Measurements from ENCODE around the gene SLC2A4RG. TPM values are rescaled to one million over a fixed set of nuclear protein-coding genes. Genes with fewer than 3 reads are reported as not detected.

The SLC2A4RG gene
- total and polyA plus RNA-seq, 2 of the 13 experiments (the other 11 are each of a cell fraction or from before 2014, with no cell fraction given): 91.4 to 95.9 TPM

DNA sequence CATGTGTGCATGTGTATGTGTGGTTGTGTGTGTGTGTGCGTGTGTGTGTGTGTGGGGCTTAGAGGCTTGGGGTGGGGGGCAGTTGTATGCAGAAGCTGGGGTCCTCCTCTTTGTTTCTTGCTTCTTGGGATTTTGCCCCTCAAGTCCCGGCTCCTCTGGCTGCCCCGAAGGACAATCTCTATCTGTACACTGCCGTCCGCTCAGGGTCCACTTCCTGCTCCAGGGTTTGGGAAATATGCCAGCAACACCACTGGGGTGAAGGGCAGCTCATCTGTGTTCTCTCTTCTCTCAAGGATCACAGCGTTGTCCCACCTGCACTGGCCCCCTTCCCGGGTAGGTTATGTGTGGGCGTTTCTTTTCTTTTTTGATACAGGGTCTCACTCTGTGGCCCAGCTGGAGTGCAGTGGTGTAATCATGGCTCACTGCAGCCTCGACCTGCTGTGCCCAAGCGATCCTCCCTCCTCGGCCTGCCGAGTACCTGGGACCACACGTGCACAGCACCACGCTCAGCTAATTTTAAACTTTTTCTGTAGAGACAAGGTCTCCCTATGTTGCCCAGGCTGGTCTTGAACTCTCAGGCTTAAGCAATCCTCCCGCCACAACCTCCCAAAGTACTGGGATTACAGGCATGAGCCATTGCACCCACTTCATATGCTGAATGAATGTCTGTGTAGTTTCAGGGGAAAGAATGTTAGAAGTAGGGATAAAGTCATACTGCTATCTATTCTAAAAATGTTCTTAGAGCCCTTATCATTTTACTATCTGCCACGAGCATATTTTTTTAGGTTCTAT lies 25.7 kb downstream of the SLC2A4RG start (continued):
- TF ChIP-seq, protein P1, sequence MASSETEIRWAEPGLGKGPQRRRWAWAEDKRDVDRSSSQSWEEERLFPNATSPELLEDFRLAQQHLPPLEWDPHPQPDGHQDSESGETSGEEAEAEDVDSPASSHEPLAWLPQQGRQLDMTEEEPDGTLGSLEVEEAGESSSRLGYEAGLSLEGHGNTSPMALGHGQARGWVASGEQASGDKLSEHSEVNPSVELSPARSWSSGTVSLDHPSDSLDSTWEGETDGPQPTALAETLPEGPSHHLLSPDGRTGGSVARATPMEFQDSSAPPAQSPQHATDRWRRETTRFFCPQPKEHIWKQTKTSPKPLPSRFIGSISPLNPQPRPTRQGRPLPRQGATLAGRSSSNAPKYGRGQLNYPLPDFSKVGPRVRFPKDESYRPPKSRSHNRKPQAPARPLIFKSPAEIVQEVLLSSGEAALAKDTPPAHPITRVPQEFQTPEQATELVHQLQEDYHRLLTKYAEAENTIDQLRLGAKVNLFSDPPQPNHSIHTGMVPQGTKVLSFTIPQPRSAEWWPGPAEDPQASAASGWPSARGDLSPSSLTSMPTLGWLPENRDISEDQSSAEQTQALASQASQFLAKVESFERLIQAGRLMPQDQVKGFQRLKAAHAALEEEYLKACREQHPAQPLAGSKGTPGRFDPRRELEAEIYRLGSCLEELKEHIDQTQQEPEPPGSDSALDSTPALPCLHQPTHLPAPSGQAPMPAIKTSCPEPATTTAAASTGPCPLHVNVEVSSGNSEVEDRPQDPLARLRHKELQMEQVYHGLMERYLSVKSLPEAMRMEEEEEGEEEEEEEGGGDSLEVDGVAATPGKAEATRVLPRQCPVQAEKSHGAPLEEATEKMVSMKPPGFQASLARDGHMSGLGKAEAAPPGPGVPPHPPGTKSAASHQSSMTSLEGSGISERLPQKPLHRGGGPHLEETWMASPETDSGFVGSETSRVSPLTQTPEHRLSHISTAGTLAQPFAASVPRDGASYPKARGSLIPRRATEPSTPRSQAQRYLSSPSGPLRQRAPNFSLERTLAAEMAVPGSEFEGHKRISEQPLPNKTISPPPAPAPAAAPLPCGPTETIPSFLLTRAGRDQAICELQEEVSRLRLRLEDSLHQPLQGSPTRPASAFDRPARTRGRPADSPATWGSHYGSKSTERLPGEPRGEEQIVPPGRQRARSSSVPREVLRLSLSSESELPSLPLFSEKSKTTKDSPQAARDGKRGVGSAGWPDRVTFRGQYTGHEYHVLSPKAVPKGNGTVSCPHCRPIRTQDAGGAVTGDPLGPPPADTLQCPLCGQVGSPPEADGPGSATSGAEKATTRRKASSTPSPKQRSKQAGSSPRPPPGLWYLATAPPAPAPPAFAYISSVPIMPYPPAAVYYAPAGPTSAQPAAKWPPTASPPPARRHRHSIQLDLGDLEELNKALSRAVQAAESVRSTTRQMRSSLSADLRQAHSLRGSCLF (CRISPR knock-in tag; IDR thresholded peaks at IDR 0.05; ENCODE audit: borderline replicate concordance): no peak
- TF ChIP-seq ZNF605 (CRISPR knock-in tag; IDR thresholded peaks at IDR 0.05) (no peak), ESRRA (CRISPR knock-in tag; IDR thresholded peaks at IDR 0.05; ENCODE audit: low read depth) (peak; percentile 50; the same call in 1 of the 2 replicates), NCOA1 (CRISPR knock-in tag; IDR thresholded peaks at IDR 0.05) (no peak), ZNF3 (CRISPR knock-in tag; IDR thresholded peaks at IDR 0.05) (no peak), TCF7L2 (IDR thresholded peaks at IDR 0.05; ENCODE audit: low read depth, low read length) (no peak), KDM2A (CRISPR knock-in tag; IDR thresholded peaks at IDR 0.05; ENCODE audit: borderline replicate concordance, low read depth) (peak; percentile 48; the same call in 1 of the 2 replicates), KLF9 (CRISPR knock-in tag; IDR thresholded peaks at IDR 0.05; ENCODE audit: low read depth) (no peak), IRX3 (CRISPR knock-in tag; IDR thresholded peaks at IDR 0.05; ENCODE audit: borderline replicate concordance, low read depth) (no peak), NFIB (CRISPR knock-in tag; IDR thresholded peaks at IDR 0.05; ENCODE audit: borderline replicate concordance) (no peak), ZNF768 (CRISPR knock-in tag; IDR thresholded peaks at IDR 0.05) (no peak; the same call in 1 of the 2 replicates), THAP11 (CRISPR knock-in tag; IDR thresholded peaks at IDR 0.05) (no peak), NR2C2 (CRISPR knock-in tag; IDR thresholded peaks at IDR 0.05; ENCODE audit: borderline replicate concordance) (no peak; the same call in 1 of the 2 replicates), ZNF17 (CRISPR knock-in tag; IDR thresholded peaks at IDR 0.05) (no peak), SP4 (CRISPR knock-in tag; IDR thresholded peaks at IDR 0.05) (no peak), GLI4 (CRISPR knock-in tag; IDR thresholded peaks at IDR 0.05; ENCODE audit: borderline replicate concordance) (no peak)
- TF ChIP-seq, protein P2, sequence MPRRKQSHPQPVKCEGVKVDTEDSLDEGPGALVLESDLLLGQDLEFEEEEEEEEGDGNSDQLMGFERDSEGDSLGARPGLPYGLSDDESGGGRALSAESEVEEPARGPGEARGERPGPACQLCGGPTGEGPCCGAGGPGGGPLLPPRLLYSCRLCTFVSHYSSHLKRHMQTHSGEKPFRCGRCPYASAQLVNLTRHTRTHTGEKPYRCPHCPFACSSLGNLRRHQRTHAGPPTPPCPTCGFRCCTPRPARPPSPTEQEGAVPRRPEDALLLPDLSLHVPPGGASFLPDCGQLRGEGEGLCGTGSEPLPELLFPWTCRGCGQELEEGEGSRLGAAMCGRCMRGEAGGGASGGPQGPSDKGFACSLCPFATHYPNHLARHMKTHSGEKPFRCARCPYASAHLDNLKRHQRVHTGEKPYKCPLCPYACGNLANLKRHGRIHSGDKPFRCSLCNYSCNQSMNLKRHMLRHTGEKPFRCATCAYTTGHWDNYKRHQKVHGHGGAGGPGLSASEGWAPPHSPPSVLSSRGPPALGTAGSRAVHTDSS (CRISPR knock-in tag; conservative IDR thresholded peaks at IDR 0.05): no peak
- TF ChIP-seq, protein P3, sequence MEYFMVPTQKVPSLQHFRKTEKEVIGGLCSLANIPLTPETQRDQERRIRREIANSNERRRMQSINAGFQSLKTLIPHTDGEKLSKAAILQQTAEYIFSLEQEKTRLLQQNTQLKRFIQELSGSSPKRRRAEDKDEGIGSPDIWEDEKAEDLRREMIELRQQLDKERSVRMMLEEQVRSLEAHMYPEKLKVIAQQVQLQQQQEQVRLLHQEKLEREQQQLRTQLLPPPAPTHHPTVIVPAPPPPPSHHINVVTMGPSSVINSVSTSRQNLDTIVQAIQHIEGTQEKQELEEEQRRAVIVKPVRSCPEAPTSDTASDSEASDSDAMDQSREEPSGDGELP (IDR thresholded peaks at IDR 0.05; ENCODE audit: borderline replicate concordance, low read depth): peak; percentile 59; the same call in 1 of the 2 replicates
- TF ChIP-seq, protein P4, sequence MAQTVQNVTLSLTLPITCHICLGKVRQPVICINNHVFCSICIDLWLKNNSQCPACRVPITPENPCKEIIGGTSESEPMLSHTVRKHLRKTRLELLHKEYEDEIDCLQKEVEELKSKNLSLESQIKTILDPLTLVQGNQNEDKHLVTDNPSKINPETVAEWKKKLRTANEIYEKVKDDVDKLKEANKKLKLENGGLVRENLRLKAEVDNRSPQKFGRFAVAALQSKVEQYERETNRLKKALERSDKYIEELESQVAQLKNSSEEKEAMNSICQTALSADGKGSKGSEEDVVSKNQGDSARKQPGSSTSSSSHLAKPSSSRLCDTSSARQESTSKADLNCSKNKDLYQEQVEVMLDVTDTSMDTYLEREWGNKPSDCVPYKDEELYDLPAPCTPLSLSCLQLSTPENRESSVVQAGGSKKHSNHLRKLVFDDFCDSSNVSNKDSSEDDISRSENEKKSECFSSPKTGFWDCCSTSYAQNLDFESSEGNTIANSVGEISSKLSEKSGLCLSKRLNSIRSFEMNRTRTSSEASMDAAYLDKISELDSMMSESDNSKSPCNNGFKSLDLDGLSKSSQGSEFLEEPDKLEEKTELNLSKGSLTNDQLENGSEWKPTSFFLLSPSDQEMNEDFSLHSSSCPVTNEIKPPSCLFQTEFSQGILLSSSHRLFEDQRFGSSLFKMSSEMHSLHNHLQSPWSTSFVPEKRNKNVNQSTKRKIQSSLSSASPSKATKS (CRISPR knock-in tag; IDR thresholded peaks at IDR 0.05): no peak
- TF ChIP-seq, protein P5, sequence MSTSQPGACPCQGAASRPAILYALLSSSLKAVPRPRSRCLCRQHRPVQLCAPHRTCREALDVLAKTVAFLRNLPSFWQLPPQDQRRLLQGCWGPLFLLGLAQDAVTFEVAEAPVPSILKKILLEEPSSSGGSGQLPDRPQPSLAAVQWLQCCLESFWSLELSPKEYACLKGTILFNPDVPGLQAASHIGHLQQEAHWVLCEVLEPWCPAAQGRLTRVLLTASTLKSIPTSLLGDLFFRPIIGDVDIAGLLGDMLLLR (CRISPR knock-in tag; IDR thresholded peaks at IDR 0.05): no peak

Measured in HepG2 (cell line).